ENCODE data around the gene ADCY3. TPM values are rescaled to one million over a fixed set of nuclear protein-coding genes. Genes with fewer than 3 reads are reported as not detected.

ADCY3 gene
- total and polyA plus RNA-seq, 2 of the 13 experiments (the other 11 are each of a cell fraction or from before 2014, with no cell fraction given), result 0.11 to 0.61 TPM

DNA sequence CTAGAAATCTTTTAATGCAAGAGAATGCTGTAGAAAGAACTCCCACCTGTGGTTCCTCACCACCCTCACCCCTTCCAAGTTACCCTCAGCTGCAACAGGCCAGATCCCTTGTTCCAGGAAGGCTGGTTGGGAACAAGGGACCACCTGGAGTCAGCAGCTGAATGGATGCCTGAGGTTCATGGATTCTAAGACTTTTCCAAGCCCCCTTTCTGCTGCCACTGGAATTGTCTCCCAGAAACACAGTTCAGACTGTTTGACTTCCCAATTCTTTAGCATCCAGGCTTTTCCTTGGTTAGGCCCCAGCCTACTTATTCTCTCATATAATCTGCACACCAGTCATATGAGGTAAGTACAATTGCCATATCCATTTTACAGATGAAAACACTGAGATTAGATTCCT is 8.0 kb upstream of the ADCY3 start:
- DNase-seq (ENCODE audit: low spot score), result no peak
- no peaks in the 10 kb centered on the region for H4K20me1 ChIP-seq (ENCODE audit: insufficient read depth, low read length)
- no peak overlapping the region for H3K4me3 ChIP-seq (replicated peaks in 1 of 3; ENCODE audit: insufficient read depth in 1 of 3, low read depth in 2 of 3, low read length in 3 of 3)
- H3K36me3 ChIP-seq (replicated peaks in 1 of 2; ENCODE audit: control insufficient read depth in 1 of 2, insufficient read depth in 2 of 2, low read length in 2 of 2), result no peaks in the 10 kb centered on the region
- H2AFZ ChIP-seq (ENCODE audit: low read length), result no peak overlapping the region
- no peak overlapping the region for H3K27ac ChIP-seq (ENCODE audit: extremely low read length, insufficient read depth, low read length)
- H3K79me2 ChIP-seq (ENCODE audit: insufficient read depth, low read length), result no peaks in the 10 kb centered on the region
- CTCF ChIA-PET (ENCODE audit: low intra/inter-chr PET ratio, low total read pairs), result no interaction called here
- no peak overlapping the region for H3K9ac ChIP-seq (ENCODE audit: insufficient read depth, low read depth, low read length)
- no peak overlapping the region for H3K4me2 ChIP-seq (ENCODE audit: low read depth, low read length)
- intact Hi-C loops (cut with micrococcal nuclease; ENCODE audit: unreplicated experiment), result no loop called here
- no peak for FAIRE-seq
- no peak for ATAC-seq
- H3K9me3 ChIP-seq (ENCODE audit: low read length), result no peaks in the 10 kb centered on the region
- peaks cover 7% of the 10 kb centered on the region; the same call in 1 of the 2 replicates for H3K4me1 ChIP-seq (ENCODE audit: insufficient read depth, low read length)
- POLR2A ChIA-PET, result no interaction called here
- BruUV-seq (replicated peaks), result no TSS peak
- peaks cover 7 to 64% of the 10 kb centered on the region in 2 experiments; a peak in 4 of 5 replicates for H3K27me3 ChIP-seq (ENCODE audit: control insufficient read depth in 1 of 2, insufficient read depth in 2 of 2, low read length in 2 of 2)
- TF ChIP-seq HNF4A (CRISPR knock-in tag; IDR thresholded peaks at IDR 0.05) (no peak), PRPF4 (IDR thresholded peaks at IDR 0.05; ENCODE audit: low read depth, low read length, poor library complexity, severe bottlenecking) (no peak), PHF5A (CRISPR knock-in tag; IDR thresholded peaks at IDR 0.05; ENCODE audit: low read depth, unreplicated experiment) (no peak), ZNF138 (CRISPR knock-in tag; IDR thresholded peaks at IDR 0.05; ENCODE audit: low read depth) (no peak), PCBP2 (optimal IDR thresholded peaks at IDR 0.05; ENCODE audit: low read depth, low read length, poor library complexity, severe bottlenecking) (no peak), NR1H2 (CRISPR knock-in tag; IDR thresholded peaks at IDR 0.05; ENCODE audit: borderline replicate concordance, low read depth) (no peak), RAD51 (IDR thresholded peaks at IDR 0.05; ENCODE audit: borderline replicate concordance) (no peak), ZNF10 (CRISPR knock-in tag; IDR thresholded peaks at IDR 0.05; ENCODE audit: borderline replicate concordance, low read depth) (no peak), ZBTB21 (CRISPR knock-in tag; IDR thresholded peaks at IDR 0.05) (no peak), ZFP82 (CRISPR knock-in tag; IDR thresholded peaks at IDR 0.05; ENCODE audit: borderline replicate concordance) (no peak), PHF8 (CRISPR knock-in tag; IDR thresholded peaks at IDR 0.05) (no peak), ZNF652 (CRISPR knock-in tag; IDR thresholded peaks at IDR 0.05; ENCODE audit: borderline replicate concordance, low read depth) (no peak)
- TF ChIP-seq, protein P1, sequence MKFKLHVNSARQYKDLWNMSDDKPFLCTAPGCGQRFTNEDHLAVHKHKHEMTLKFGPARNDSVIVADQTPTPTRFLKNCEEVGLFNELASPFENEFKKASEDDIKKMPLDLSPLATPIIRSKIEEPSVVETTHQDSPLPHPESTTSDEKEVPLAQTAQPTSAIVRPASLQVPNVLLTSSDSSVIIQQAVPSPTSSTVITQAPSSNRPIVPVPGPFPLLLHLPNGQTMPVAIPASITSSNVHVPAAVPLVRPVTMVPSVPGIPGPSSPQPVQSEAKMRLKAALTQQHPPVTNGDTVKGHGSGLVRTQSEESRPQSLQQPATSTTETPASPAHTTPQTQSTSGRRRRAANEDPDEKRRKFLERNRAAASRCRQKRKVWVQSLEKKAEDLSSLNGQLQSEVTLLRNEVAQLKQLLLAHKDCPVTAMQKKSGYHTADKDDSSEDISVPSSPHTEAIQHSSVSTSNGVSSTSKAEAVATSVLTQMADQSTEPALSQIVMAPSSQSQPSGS (CRISPR knock-in tag; IDR thresholded peaks at IDR 0.05), result no peak
- TF ChIP-seq, protein P2, sequence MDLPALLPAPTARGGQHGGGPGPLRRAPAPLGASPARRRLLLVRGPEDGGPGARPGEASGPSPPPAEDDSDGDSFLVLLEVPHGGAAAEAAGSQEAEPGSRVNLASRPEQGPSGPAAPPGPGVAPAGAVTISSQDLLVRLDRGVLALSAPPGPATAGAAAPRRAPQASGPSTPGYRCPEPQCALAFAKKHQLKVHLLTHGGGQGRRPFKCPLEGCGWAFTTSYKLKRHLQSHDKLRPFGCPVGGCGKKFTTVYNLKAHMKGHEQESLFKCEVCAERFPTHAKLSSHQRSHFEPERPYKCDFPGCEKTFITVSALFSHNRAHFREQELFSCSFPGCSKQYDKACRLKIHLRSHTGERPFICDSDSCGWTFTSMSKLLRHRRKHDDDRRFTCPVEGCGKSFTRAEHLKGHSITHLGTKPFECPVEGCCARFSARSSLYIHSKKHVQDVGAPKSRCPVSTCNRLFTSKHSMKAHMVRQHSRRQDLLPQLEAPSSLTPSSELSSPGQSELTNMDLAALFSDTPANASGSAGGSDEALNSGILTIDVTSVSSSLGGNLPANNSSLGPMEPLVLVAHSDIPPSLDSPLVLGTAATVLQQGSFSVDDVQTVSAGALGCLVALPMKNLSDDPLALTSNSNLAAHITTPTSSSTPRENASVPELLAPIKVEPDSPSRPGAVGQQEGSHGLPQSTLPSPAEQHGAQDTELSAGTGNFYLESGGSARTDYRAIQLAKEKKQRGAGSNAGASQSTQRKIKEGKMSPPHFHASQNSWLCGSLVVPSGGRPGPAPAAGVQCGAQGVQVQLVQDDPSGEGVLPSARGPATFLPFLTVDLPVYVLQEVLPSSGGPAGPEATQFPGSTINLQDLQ (CRISPR knock-in tag; IDR thresholded peaks at IDR 0.05), result no peak
- TF ChIP-seq, protein P3, sequence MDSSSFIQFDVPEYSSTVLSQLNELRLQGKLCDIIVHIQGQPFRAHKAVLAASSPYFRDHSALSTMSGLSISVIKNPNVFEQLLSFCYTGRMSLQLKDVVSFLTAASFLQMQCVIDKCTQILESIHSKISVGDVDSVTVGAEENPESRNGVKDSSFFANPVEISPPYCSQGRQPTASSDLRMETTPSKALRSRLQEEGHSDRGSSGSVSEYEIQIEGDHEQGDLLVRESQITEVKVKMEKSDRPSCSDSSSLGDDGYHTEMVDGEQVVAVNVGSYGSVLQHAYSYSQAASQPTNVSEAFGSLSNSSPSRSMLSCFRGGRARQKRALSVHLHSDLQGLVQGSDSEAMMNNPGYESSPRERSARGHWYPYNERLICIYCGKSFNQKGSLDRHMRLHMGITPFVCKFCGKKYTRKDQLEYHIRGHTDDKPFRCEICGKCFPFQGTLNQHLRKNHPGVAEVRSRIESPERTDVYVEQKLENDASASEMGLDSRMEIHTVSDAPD (CRISPR knock-in tag; IDR thresholded peaks at IDR 0.05), result no peak
- in situ Hi-C loops (cut with HindIII; ENCODE audit: extremely low pct_ligation_motif_present, low pct_unique_long_range_greater_than_20kb), result no loop called here

All from HepG2 (cell line).